Activated CD4-positive, alpha-beta T cell treated with anti-CD3 and anti-CD28 coated beads, Interleukin-2, amount 10 ng/mL, durations not matched to agents 7 days and 5 days (primary cell): ENCODE results near the gene RFTN1. TPM values are rescaled to one million over a fixed set of nuclear protein-coding genes. Genes with fewer than 3 reads are reported as not detected.

ENCODE experiments used
- CTCF ChIA-PET: fragments of 350-600 bp; sonication (Branson Sonifier 250); formaldehyde crosslinking; loops from one replicate; lab custom pipeline; 2021; ENCODE audit warnings: antibody characterized with exemption; lab: Charles Lee
- POLR2A ChIA-PET: fragments of 350-600 bp; sonication (Branson Sonifier 250); formaldehyde crosslinking; loops from one replicate; lab custom pipeline; 2021; ENCODE audit warnings: antibody characterized with exemption; lab: Charles Lee
- DNase-seq: peaks from one replicate; pipeline ENCODE4 v3.0.0-alpha.2; 2020
- H3K27ac Mint-ChIP-seq: one replicate; pipeline ENCODE4 v1.8.0; 2021; ENCODE audit warnings: mild to moderate bottlenecking, moderate library complexity, mixed read lengths
- H3K27me3 Mint-ChIP-seq: one replicate; pipeline ENCODE4 v1.8.0; 2021; ENCODE audit warnings: mixed read lengths
- H3K36me3 Mint-ChIP-seq: one replicate; pipeline ENCODE4 v1.8.0; 2021; ENCODE audit warnings: low read depth, mixed read lengths
- H3K4me1 Mint-ChIP-seq: one replicate; pipeline ENCODE4 v1.8.0; 2021; ENCODE audit warnings: mixed read lengths
- H3K4me3 Mint-ChIP-seq: one replicate; pipeline ENCODE4 v1.8.0; 2021; ENCODE audit warnings: mild to moderate bottlenecking, moderate library complexity, mixed read lengths
- H3K9me3 Mint-ChIP-seq: one replicate; pipeline ENCODE4 v1.8.0; 2021; ENCODE audit warnings: mixed read lengths
- total RNA-seq, 2 experiments: library from RNA; stranded (reverse); gene quantifications; one replicate each; pipeline ENCODE4 v1.2.3, GENCODE V29; 2021

Gene RFTN1
- total RNA-seq, 2 experiments from 2014 or later: 57.3 to 57.9 TPM

DNA sequence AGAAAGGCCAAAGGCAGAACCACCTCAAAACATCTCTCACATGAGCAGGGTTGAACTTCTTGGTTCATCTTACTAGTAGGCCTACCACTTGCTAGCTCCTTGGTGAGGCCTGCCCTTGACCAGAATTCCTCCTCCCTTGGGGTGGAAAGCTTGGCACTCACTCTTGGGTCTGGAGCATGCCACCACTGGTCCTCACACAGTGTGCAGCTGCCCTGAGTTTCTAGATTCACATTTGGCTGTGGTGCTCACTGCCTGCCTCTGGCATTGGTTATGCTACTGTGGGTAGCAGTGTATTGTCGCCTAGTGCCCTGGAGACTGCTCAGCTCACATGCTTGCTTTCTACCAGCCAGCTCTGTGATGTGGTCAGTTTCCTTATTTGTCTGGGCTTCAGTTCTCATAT, 224.8 kb downstream of the RFTN1 start:
- Mint-ChIP-seq H3K4me3 (peak overlapping the region; percentile 87), H3K27me3 (no peaks in the 10 kb centered on the region), H3K36me3 (peaks cover 78% of the 10 kb centered on the region), H3K27ac (peak overlapping the region; percentile 96), H3K4me1 (peaks cover 64% of the 10 kb centered on the region), H3K9me3 (peaks cover 10% of the 10 kb centered on the region)
- ChIA-PET POLR2A (interaction anchor here (1.1 kb wide), 1 partner anchor 26 kb away, joined by 3 read pairs; no protein-coding TSS in a partner anchor), CTCF (interaction anchor here (1.0 to 5.9 kb wide), 6 partner anchors 14 to 262 kb away, joined by 4 to 60 read pairs (median 10); no protein-coding TSS in a partner anchor)
- DNase-seq: no peak

DNA sequence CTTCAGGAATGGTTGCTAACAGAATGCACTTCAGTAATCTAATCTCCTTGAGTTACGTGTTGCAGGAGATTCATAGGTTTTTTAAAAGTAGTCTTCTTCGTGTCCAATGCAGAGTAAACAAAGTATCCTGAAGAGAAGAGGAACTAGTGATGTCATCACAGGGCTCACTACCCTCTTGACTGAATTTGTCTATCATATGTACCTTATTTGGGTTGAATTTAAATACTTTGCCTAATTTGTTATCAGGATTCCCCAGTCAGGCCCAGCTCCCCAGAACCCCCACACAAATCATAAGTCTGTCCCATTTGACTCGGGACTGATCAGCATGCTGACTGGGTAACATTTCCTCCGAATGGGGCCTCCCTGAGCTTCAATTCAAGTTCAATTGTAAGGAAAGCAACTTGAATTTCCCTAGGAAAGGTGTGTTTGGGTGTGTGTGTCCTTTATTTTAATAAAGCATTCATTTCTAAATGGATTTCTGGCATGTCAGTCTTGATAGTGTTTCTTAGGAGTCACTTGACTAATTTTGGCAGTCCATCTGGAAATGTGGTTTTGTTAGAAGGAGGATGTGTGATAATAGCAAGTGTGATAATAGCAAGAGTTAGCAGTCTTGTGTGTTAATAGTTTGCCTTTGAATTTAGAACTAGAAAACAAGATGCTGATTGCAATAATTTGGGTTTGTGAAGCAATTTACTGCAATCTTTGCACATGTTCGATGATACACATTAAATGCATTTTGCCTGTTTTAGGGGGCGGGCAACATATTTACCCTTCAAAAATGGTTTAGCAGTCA, 226.6 kb downstream of the RFTN1 start:
- Mint-ChIP-seq H3K4me3 (peak overlapping the region; percentile 87), H3K27me3 (no peaks in the 10 kb centered on the region), H3K4me1 (peaks cover 58% of the 10 kb centered on the region), H3K27ac (peak overlapping the region; percentile 96), H3K9me3 (no peaks in the 10 kb centered on the region), H3K36me3 (peaks cover 77% of the 10 kb centered on the region)
- POLR2A ChIA-PET: interaction anchor here (0.7 kb wide), 1 partner anchor 475 kb away, joined by 3 read pairs; no protein-coding TSS in a partner anchor
- no peak for DNase-seq
- CTCF ChIA-PET: interaction anchor here (0.8 to 2.7 kb wide), 10 partner anchors 9 to 263 kb away, joined by 3 to 17 read pairs (median 3); partner anchors contain the start of gene OXNAD1

GRCh38 chr3:16286161-16286560, 227.3 kb downstream of the RFTN1 start:
- CTCF ChIA-PET: interaction anchor here (0.7 to 2.7 kb wide), 13 partner anchors 9 to 264 kb away, joined by 3 to 17 read pairs (median 3); partner anchors contain the start of gene OXNAD1
- H3K9me3 Mint-ChIP-seq: no peaks in the 10 kb centered on the region
- H3K4me1 Mint-ChIP-seq: peaks cover 51% of the 10 kb centered on the region
- peak overlapping the region; percentile 96 for H3K27ac Mint-ChIP-seq
- H3K27me3 Mint-ChIP-seq: no peaks in the 10 kb centered on the region
- POLR2A ChIA-PET: interaction anchor here (0.7 kb wide), 1 partner anchor 474 kb away, joined by 3 read pairs; no protein-coding TSS in a partner anchor
- H3K36me3 Mint-ChIP-seq: peaks cover 72% of the 10 kb centered on the region
- peak; percentile 80 for DNase-seq
- peak overlapping the region; percentile 87 for H3K4me3 Mint-ChIP-seq

DNA sequence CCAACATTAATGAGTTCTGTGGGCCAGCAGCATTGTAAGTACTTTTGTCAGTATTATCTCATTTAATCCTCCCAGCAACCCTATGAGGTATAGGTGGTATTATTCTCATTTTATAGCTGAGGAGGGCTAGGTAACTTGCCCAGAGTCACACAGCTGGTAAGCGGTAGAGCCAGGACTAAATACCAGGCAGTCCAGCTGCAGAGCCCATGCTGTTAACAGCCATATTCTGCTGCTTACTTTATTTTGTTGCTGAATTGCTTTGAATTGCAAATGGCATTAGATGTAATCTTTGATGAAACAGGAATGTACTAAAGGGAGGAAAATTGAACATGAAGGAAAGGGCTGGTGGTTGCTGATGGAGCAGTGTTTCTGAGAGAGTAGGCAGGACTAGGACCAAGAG, 228.9 kb downstream of the RFTN1 start:
- POLR2A ChIA-PET: no interaction called here
- Mint-ChIP-seq H3K4me1 (peaks cover 38% of the 10 kb centered on the region), H3K9me3 (no peaks in the 10 kb centered on the region), H3K27me3 (no peaks in the 10 kb centered on the region), H3K36me3 (peaks cover 62% of the 10 kb centered on the region), H3K27ac (peak overlapping the region; percentile 96), H3K4me3 (peak overlapping the region; percentile 87)
- CTCF ChIA-PET: interaction anchor here (1.2 to 2.7 kb wide), 2 partner anchors 34 to 39 kb away, joined by 3 to 17 read pairs; no protein-coding TSS in a partner anchor
- no peak for DNase-seq

DNA sequence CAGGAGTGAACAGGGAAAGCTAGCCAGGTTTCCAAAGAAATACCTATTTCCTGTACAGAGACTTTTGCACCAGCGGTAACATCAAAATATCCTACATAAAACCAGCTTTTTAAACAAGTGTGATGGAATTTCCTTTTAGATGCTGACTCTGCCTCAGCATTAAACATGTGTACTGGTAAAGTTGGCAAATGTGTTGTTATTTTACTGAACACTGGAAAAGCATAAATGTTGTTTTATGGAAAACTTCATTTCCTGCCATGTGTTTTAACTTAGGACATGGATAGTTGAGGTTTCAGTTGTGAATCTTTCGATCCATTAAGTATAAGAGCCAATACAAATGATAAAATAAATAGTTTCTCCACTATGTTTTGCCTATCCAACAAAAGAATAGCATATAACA, 232.8 kb downstream of the RFTN1 start:
- POLR2A ChIA-PET: no interaction called here
- CTCF ChIA-PET: interaction anchor here (2.6 kb wide), 1 partner anchor 10 kb away, joined by 9 read pairs; no protein-coding TSS in a partner anchor

GRCh38 chr3:16279010-16279801, 234.3 kb downstream of the RFTN1 start:
- Mint-ChIP-seq H3K4me1 (peaks cover 10% of the 10 kb centered on the region), H3K27ac (no peak overlapping the region)
- POLR2A ChIA-PET: no interaction called here

More for the DNA sequence above, 232.8 kb downstream of the RFTN1 start:
- H3K9me3 Mint-ChIP-seq: no peaks in the 10 kb centered on the region
- H3K36me3 Mint-ChIP-seq: peaks cover 36% of the 10 kb centered on the region
- DNase-seq: no peak
- no peak overlapping the region for H3K27ac Mint-ChIP-seq
- H3K27me3 Mint-ChIP-seq: no peaks in the 10 kb centered on the region
- no peak overlapping the region for H3K4me3 Mint-ChIP-seq
- peaks cover 23% of the 10 kb centered on the region for H3K4me1 Mint-ChIP-seq

DNA sequence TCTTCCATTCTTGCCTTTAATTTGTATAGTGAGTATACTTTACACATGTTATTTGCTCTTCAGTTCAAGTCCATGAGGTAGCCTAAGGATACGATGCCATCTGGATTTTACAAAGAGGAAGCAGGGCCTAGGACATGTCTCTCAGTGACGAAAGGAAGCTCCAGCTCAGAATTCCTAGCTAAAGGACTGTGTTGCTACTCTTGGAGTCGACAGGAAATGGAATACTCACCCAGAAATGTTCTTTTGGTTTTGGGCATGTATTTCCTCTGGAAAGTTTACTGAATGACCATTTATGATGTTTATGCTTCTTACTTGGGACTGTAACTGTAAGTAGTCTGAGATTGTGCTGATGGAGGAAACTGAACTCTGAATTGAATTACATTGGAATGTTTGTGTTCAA, 236.0 kb downstream of the RFTN1 start:
- H3K27me3 Mint-ChIP-seq: no peaks in the 10 kb centered on the region
- DNase-seq: no peak
- H3K36me3 Mint-ChIP-seq: peaks cover 18% of the 10 kb centered on the region
- POLR2A ChIA-PET: interaction anchor here (0.5 kb wide), 1 partner anchor 50 kb away, joined by 3 read pairs; no protein-coding TSS in a partner anchor
- no peak overlapping the region for H3K4me3 Mint-ChIP-seq
- H3K9me3 Mint-ChIP-seq: no peaks in the 10 kb centered on the region
- H3K4me1 Mint-ChIP-seq: peaks cover 3% of the 10 kb centered on the region
- H3K27ac Mint-ChIP-seq: no peak overlapping the region
- CTCF ChIA-PET: interaction anchor here (0.9 to 1.5 kb wide), 2 partner anchors 9 to 13 kb away, joined by 3 read pairs; no protein-coding TSS in a partner anchor

More at GRCh38 chr3:16279010-16279801, 234.3 kb downstream of the RFTN1 start:
- Mint-ChIP-seq H3K9me3 (no peaks in the 10 kb centered on the region), H3K36me3 (peaks cover 27% of the 10 kb centered on the region), H3K4me3 (no peak overlapping the region), H3K27me3 (no peaks in the 10 kb centered on the region)
- CTCF ChIA-PET: interaction anchor here (0.6 to 1.5 kb wide), 3 partner anchors 10 to 152 kb away, joined by 3 to 4 read pairs (median 4); no protein-coding TSS in a partner anchor
- no peak for DNase-seq

- ChIA-PET POLR2A (interaction anchor here (0.6 kb wide), 1 partner anchor 585 kb away, joined by 3 read pairs; no protein-coding TSS in a partner anchor), CTCF (interaction anchor here (0.6 to 1.1 kb wide), 2 partner anchors 277 to 303 kb away, joined by 4 to 5 read pairs; no protein-coding TSS in a partner anchor)
- Mint-ChIP-seq H3K27ac (no peak overlapping the region), H3K9me3 (no peaks in the 10 kb centered on the region), H3K4me3 (no peak overlapping the region), H3K4me1 (peaks cover 5% of the 10 kb centered on the region), H3K27me3 (no peaks in the 10 kb centered on the region), H3K36me3 (peaks cover 31% of the 10 kb centered on the region)
- no peak for DNase-seq
Measured at GRCh38 chr3:16273867-16274266, 239.6 kb downstream of the RFTN1 start.

GRCh38 chr3:16272588-16272987, 240.9 kb downstream of the RFTN1 start:
- Mint-ChIP-seq H3K27ac (no peak overlapping the region), H3K27me3 (no peaks in the 10 kb centered on the region)
- POLR2A ChIA-PET: no interaction called here

GRCh38 chr3:16270855-16271254, 242.6 kb downstream of the RFTN1 start:
- DNase-seq: no peak
- Mint-ChIP-seq H3K4me3 (no peak overlapping the region), H3K9me3 (no peaks in the 10 kb centered on the region), H3K27ac (no peak overlapping the region), H3K4me1 (peaks cover 31% of the 10 kb centered on the region), H3K27me3 (no peaks in the 10 kb centered on the region), H3K36me3 (peaks cover 23% of the 10 kb centered on the region)
- POLR2A ChIA-PET: no interaction called here
- CTCF ChIA-PET: interaction anchor here (1.2 to 3.2 kb wide), 3 partner anchors 12 to 279 kb away, joined by 3 to 19 read pairs (median 4); no protein-coding TSS in a partner anchor

More at GRCh38 chr3:16272588-16272987, 240.9 kb downstream of the RFTN1 start:
- no peaks in the 10 kb centered on the region for H3K9me3 Mint-ChIP-seq
- no peak for DNase-seq
- CTCF ChIA-PET: interaction anchor here (0.6 to 3.2 kb wide), 7 partner anchors 18 to 395 kb away, joined by 3 to 19 read pairs (median 4); no protein-coding TSS in a partner anchor
- peaks cover 15% of the 10 kb centered on the region for H3K4me1 Mint-ChIP-seq
- peaks cover 27% of the 10 kb centered on the region for H3K36me3 Mint-ChIP-seq
- no peak overlapping the region for H3K4me3 Mint-ChIP-seq

DNA sequence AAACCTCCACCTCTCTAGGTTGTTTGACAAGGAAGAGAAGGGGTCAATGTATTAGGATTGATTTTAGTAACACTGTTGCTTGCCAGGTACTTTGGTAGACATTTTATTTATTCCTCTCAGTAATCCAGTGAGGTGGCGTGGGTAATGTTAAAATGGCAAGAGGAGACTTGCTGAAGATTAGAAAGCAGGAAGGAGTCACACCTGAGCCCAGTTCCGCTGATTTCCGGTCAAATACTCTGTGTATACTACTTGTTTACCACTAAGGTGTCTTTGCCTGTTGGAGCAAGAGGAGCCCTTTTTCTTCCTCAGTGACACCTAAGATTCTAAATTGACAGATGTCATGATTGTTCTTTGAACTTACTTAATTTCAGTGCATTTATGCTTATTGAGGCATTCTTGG, 246.8 kb downstream of the RFTN1 start:
- H3K27me3 Mint-ChIP-seq: no peaks in the 10 kb centered on the region
- H3K9me3 Mint-ChIP-seq: no peaks in the 10 kb centered on the region
- peak overlapping the region; percentile 99 for H3K4me3 Mint-ChIP-seq
- no peak for DNase-seq
- CTCF ChIA-PET: interaction anchor here (0.7 to 5.6 kb wide), 4 partner anchors 20 to 54 kb away, joined by 3 to 42 read pairs (median 4); no protein-coding TSS in a partner anchor
- H3K36me3 Mint-ChIP-seq: peaks cover 15% of the 10 kb centered on the region
- peaks cover 40% of the 10 kb centered on the region for H3K4me1 Mint-ChIP-seq
- H3K27ac Mint-ChIP-seq: peak overlapping the region; percentile 98
- POLR2A ChIA-PET: no interaction called here
